Aortic smooth muscle cell (primary cell): ENCODE data around the gene KCNAB2. TPM values are rescaled to one million over a fixed set of nuclear protein-coding genes. Genes with fewer than 3 reads are reported as not detected.

ENCODE experiments used
- total RNA-seq: library from RNA; depleted of rRNA; stranded (reverse); fragments of >200 nt; gene quantifications from 2 replicates; pipeline ENCODE4 v1.2.3, GENCODE V29; 2014

KCNAB2 gene
- 2.4 and 2.8 TPM in 2 replicates for total RNA-seq

DNA sequence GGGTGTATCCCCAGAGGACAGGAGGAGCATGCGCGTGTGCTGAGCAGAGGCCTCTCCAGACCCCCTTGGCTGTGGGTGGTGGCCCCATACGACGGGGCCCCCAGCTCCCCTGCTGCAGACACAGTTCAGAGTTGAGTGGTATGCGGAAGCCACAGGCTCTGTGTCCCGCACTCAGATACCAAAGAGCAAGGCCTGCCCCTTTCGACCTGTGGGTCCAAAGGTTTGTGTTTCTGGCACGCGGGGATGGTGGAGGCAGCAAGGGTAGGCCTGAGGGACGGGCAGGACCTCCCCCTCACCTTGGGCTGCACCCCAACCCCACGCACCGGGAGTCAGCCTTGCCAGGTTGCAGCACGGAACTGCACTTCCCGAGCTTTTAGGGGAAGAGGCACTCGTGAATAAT lies at the start of gene KCNAB2:
KCNAB2 (plus strand) TSS at position 328 of the 400 bp plus-strand sequence. CDS start 5,649 bp downstream, outside the sequence.

Other genes starting within 250 kb of the KCNAB2 start
- 4.5 and 5.2 TPM in 2 replicates for gene NPHP4, start 53.5 kb upstream of the KCNAB2 start, total RNA-seq
- gene CHD5, start 134.4 kb downstream of the KCNAB2 start, total RNA-seq = 0.13 TPM in 1 of 2 replicates, not detected in the other
- gene RPL22, start 153.7 kb downstream of the KCNAB2 start, total RNA-seq = 184 and 209 TPM in 2 replicates
- gene RNF207, start 160.2 kb downstream of the KCNAB2 start, total RNA-seq = 5.3 and 6.8 TPM in 2 replicates
- 103 and 132 TPM in 2 replicates for gene ICMT, start 190.1 kb downstream of the KCNAB2 start, total RNA-seq
- not detected in 2 replicates for gene HES3, start 198.3 kb downstream of the KCNAB2 start, total RNA-seq
- 7.9 and 11.4 TPM in 2 replicates for gene GPR153, start 215.2 kb downstream of the KCNAB2 start, total RNA-seq